DOHH2 (cell line): ENCODE data around the gene COA8.

Experiments
- CTCF ChIP-seq: fragments of 200-600 bp; sonication (generic); IDR thresholded peaks from one replicate; pipeline ENCODE4 v1.5.1; 2014; ENCODE audit warnings: antibody characterized with exemption, mild to moderate bottlenecking, low read depth, low read length; ENCODE audit not compliant: poor library complexity, severe bottlenecking
- EZH2phosphoT487 ChIP-seq: fragments of 200-600 bp; sonication (generic); IDR thresholded peaks from 2 replicates; pipeline ENCODE4 v1.6.1; 2017; ENCODE audit warnings: borderline replicate concordance, mild to moderate bottlenecking, antibody characterized with exemption, low read length, moderate library complexity, mixed read lengths

GRCh38 chr14:103607822-103608221 lies 45.1 kb downstream of the COA8 start:
- TF ChIP-seq CTCF, result no peak
- TF ChIP-seq EZH2phosphoT487, result no peak
